Ishikawa (cell line): Measurements from ENCODE around the gene INTS4.

Source experiments
- CEBPB ChIP-seq: IDR thresholded peaks from 2 replicates; pipeline ENCODE4 v1.6.1; 2012
- CREB1 ChIP-seq: IDR thresholded peaks from 2 replicates; pipeline ENCODE4 v1.6.1; 2012; ENCODE audit warnings: low read depth
- EGR1 ChIP-seq: IDR thresholded peaks from 2 replicates; pipeline ENCODE4 v1.6.1; 2012
- EP300 ChIP-seq: IDR thresholded peaks from 2 replicates; pipeline ENCODE4 v1.6.1; 2012; ENCODE audit warnings: borderline replicate concordance
- FOXM1 ChIP-seq: IDR thresholded peaks from 2 replicates; pipeline ENCODE4 v1.6.1; 2012; ENCODE audit warnings: low read depth, borderline replicate concordance
- MAX ChIP-seq: IDR thresholded peaks from 2 replicates; pipeline ENCODE4 v1.6.1; 2012
- NFIC ChIP-seq: IDR thresholded peaks from 2 replicates; pipeline ENCODE4 v1.6.1; 2012
- RAD21 ChIP-seq: IDR thresholded peaks from 2 replicates; pipeline ENCODE4 v1.6.1; 2012; ENCODE audit warnings: low read depth
- REST ChIP-seq: IDR thresholded peaks from 2 replicates; pipeline ENCODE4 v1.6.1; 2012; ENCODE audit warnings: low read depth, mild to moderate bottlenecking
- TAF1 ChIP-seq: IDR thresholded peaks from 2 replicates; pipeline ENCODE4 v1.6.1; 2012; ENCODE audit warnings: low read depth, mild to moderate bottlenecking
- TCF12 ChIP-seq: IDR thresholded peaks from 2 replicates; pipeline ENCODE4 v1.6.1; 2012; ENCODE audit warnings: low read depth
- TEAD4 ChIP-seq: IDR thresholded peaks from 2 replicates; pipeline ENCODE4 v1.6.1; 2012
- USF1 ChIP-seq: IDR thresholded peaks from 2 replicates; pipeline ENCODE4 v1.6.1; 2012
- YY1 ChIP-seq: IDR thresholded peaks from 2 replicates; pipeline ENCODE4 v1.6.1; 2012; ENCODE audit warnings: low read depth
- ZBTB7A ChIP-seq: IDR thresholded peaks from 2 replicates; pipeline ENCODE4 v1.6.1; 2012; ENCODE audit warnings: low read depth

The INTS4 gene

GRCh38 chr11:77854838-77855237, 139.6 kb downstream of the INTS4 start:
- TF ChIP-seq REST, result no peak

- TF ChIP-seq CREB1 (no peak), EP300 (no peak), TAF1 (no peak), CEBPB (no peak), RAD21 (no peak), FOXM1 (no peak), TEAD4 (no peak), TCF12 (no peak), EGR1 (no peak), USF1 (no peak), ZBTB7A (no peak), YY1 (no peak), MAX (no peak), REST (no peak), NFIC (no peak)
Observed at GRCh38 chr11:77851503-77851902, 143.0 kb downstream of the INTS4 start.

GRCh38 chr11:77842441-77843121, 151.9 kb downstream of the INTS4 start:
- no peak for TF ChIP-seq TAF1
- no peak for TF ChIP-seq YY1
- TF ChIP-seq FOXM1, result no peak
- TF ChIP-seq NFIC, result no peak
- TF ChIP-seq CREB1, result no peak
- TF ChIP-seq RAD21, result no peak
- TF ChIP-seq EP300, result no peak
- TF ChIP-seq USF1, result no peak
- TF ChIP-seq ZBTB7A, result no peak
- no peak for TF ChIP-seq TEAD4
- TF ChIP-seq CEBPB, result no peak
- TF ChIP-seq EGR1, result no peak
- no peak for TF ChIP-seq REST

- TF ChIP-seq ZBTB7A (no peak), NFIC (no peak), CREB1 (no peak), REST (no peak), MAX (no peak), CEBPB (no peak), USF1 (no peak), TAF1 (no peak), EP300 (no peak)
Observed at GRCh38 chr11:77833302-77833701, 161.2 kb downstream of the INTS4 start.
